Thoracic aorta (tissue), 2 donors: ENCODE data around the gene TMEM52B. TPM values are rescaled to one million over a fixed set of nuclear protein-coding genes. Genes with fewer than 3 reads are reported as not detected.

Experiments
- ATAC-seq: fragments of 150-250 bp; one replicate; pipeline ENCODE4 v1.8.0; 2017; ENCODE audit warnings: low read depth; ENCODE audit not compliant: insufficient number of reproducible peaks, low FRiP score
- DNase-seq: peaks from one replicate; pipeline ENCODE4 v3.0.0-alpha.2; 2020; ENCODE audit warnings: low spot score
- H3K27ac ChIP-seq, 2 donors: fragments of 200-600 bp; sonication (generic); 1 replicate in 1 of 2; 2 replicates in 1 of 2; pipeline ENCODE4 v1.5.1; 2016; ENCODE audit warnings: mild to moderate bottlenecking in 2 of 2, moderate library complexity in 2 of 2
- H3K27me3 ChIP-seq: fragments of 200-600 bp; sonication (generic); replicated peaks from 2 replicates; pipeline ENCODE4 v1.6.0; 2016; ENCODE audit warnings: mild to moderate bottlenecking; ENCODE audit not compliant: insufficient read depth
- H3K36me3 ChIP-seq: fragments of 200-600 bp; sonication (generic); one replicate; pipeline ENCODE4 v1.5.1; 2016
- H3K4me1 ChIP-seq, 2 donors: fragments of 200-600 bp; sonication (generic); 1 replicate in 1 of 2; 2 replicates in 1 of 2; pipeline versions ENCODE4 v1.5.1 to v1.6.0; 2016; ENCODE audit warnings: low read depth in 2 of 2, mild to moderate bottlenecking in 1 of 2; ENCODE audit not compliant: control insufficient read depth in 1 of 2
- H3K4me3 ChIP-seq: fragments of 200-600 bp; sonication (generic); 2 replicates; pipeline ENCODE4 v1.5.1; 2016; ENCODE audit warnings: mild to moderate bottlenecking
- H3K9me3 ChIP-seq: fragments of 200-600 bp; sonication (generic); 2 replicates; pipeline ENCODE4 v1.5.1; 2016
- CTCF ChIP-seq: fragments of 200-600 bp; sonication (generic); IDR thresholded peaks from one replicate; pipeline ENCODE4 v1.5.1; 2019; ENCODE audit warnings: antibody characterized with exemption
- total RNA-seq, 2 donors: library from RNA; depleted of rRNA; stranded (reverse); fragments of >200 nt; gene quantifications; one replicate each; pipeline versions ENCODE4 v1.1.0 to v1.2.3, GENCODE V29; 2016

The TMEM52B gene
- total RNA-seq, 2 donors from 2014 or later = 2.8 TPM; not detected in 1

DNA sequence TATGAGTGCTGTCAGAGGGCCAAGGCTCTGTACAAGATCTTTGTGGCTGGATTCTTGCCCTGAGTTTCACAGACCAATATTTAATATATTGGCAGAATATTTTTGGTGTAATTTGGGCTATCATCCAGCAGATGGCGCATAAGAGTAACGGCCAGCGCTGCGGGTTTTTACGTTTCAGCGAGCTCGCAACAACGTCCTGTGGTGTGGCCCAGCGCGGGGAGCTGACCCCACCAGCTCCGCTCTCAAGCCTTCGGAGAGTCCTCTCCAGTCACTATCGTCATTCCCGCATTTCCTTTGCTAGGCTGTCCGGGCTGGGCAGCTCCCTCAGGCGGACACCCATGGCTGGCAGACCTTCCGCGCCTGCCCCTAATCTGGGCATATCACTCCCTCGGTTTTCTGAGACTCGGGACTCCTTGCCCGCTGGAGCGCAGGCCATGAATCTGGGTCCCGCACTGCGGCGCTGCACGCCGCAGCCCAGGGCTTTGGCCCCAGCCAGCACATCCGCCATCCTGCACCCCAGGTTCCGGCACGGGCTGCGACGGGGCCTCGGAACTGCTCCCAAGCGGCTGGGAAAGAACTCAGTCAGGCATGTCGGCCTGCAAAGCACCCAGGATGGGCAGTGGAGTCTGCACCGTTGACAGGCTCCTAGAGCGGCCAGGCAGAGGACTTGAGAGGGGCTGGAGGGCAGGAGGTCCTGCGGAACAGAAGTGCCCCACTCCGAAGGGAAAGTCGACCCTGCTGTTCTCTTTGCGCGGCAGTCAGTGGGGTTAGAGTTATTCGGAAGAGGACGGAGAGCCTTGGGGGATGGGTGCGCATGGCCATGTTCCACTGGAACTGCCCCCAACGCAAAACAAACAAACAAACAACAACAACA is 25.3 kb upstream of the TMEM52B start:
- TF ChIP-seq CTCF = peak; percentile 80
- Histone ChIP-seq H3K27me3 (no peaks in the 10 kb centered on the region), H3K27ac (peak overlapping the region; percentile 56 to 58), H3K36me3 (no peaks in the 10 kb centered on the region), H3K4me3 (peak overlapping the region; percentile 94), H3K9me3 (no peaks in the 10 kb centered on the region), H3K4me1 (peaks cover 6 to 7% of the 10 kb centered on the region in 2 donors)
- DNase-seq (peak; percentile 11), ATAC-seq (peak; percentile 34)

DNA sequence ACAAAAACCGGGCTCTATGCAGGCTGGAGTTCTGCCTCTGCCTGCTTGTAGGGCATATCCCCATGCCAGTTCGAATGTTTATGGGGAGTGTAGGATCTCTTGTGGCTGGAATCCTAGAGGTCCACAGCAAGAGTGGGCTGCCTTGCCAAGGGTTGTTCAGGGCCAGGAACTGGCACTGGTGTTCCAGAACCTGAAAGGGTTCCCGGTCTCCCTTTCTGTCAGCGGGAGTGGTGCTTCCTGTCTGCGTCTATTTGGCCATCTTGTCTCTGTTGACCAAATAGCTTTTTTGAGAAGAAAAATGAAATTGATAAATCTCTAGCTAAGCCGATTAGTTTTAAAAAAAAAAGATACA is 24.7 kb upstream of the TMEM52B start:
- peak overlapping the region in 1 of 2 donors; percentile 56 for H3K27ac ChIP-seq
- H3K4me3 ChIP-seq = peak overlapping the region; percentile 94

GRCh38 chr12:10155966-10156365 is 22.9 kb upstream of the TMEM52B start:
- TF ChIP-seq CTCF = no peak
- DNase-seq = no peak
- H3K4me1 ChIP-seq = peaks cover 6 to 7% of the 10 kb centered on the region in 2 donors
- no peaks in the 10 kb centered on the region for H3K27me3 ChIP-seq
- no peak overlapping the region for H3K27ac ChIP-seq
- no peak overlapping the region for H3K4me3 ChIP-seq
- H3K36me3 ChIP-seq = no peaks in the 10 kb centered on the region
- H3K9me3 ChIP-seq = no peaks in the 10 kb centered on the region
- ATAC-seq = no peak

More for the DNA sequence above, 24.7 kb upstream of the TMEM52B start:
- peaks cover 6 to 7% of the 10 kb centered on the region in 2 donors for H3K4me1 ChIP-seq
- H3K36me3 ChIP-seq = no peaks in the 10 kb centered on the region
- DNase-seq (no peak), ATAC-seq (no peak)
- H3K9me3 ChIP-seq = no peaks in the 10 kb centered on the region
- no peaks in the 10 kb centered on the region for H3K27me3 ChIP-seq
- no peak for TF ChIP-seq CTCF

- H3K36me3 ChIP-seq = no peaks in the 10 kb centered on the region
- H3K4me3 ChIP-seq = no peak overlapping the region
- TF ChIP-seq CTCF = no peak
- H3K27me3 ChIP-seq = no peaks in the 10 kb centered on the region
- DNase-seq (no peak), ATAC-seq (no peak)
- H3K27ac ChIP-seq = no peak overlapping the region
- no peaks in the 10 kb centered on the region for H3K9me3 ChIP-seq
- peaks cover 4 to 6% of the 10 kb centered on the region in 2 donors for H3K4me1 ChIP-seq
Measured at GRCh38 chr12:10158406-10158805, 20.4 kb upstream of the TMEM52B start.

DNA sequence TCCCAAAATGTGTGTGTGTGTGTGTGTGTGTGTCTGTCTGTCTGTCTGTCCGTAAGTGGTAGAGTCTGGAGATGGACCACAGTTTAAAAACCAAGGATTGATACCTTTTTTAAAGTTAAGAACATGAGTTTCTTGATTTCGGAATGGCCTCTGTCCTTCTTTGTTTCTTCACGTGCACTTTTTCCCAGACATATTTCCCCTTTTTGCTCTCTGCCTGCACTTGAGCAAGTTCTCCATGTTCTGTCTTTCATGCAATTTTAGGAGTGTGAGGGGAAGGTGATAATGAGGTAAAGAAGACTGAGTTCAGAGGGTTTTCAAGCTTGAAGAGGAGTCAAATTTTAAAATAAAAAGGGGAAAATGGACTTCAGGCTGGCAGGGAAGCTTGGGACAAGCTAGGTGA is 19.6 kb upstream of the TMEM52B start:
- no peaks in the 10 kb centered on the region for H3K9me3 ChIP-seq
- no peak for ATAC-seq
- H3K27me3 ChIP-seq = no peaks in the 10 kb centered on the region
- no peak overlapping the region for H3K27ac ChIP-seq
- DNase-seq = no peak
- no peak for TF ChIP-seq CTCF
- H3K4me3 ChIP-seq = no peak overlapping the region
- H3K36me3 ChIP-seq = no peaks in the 10 kb centered on the region
- H3K4me1 ChIP-seq = no peaks in the 10 kb centered on the region
